HG02642 (cell line): ENCODE data around the gene CATSPER2.
"Not testable (repeated sequence)": the region's sequence is repeated elsewhere in the genome, so short reads cannot be mapped to it uniquely, and the experiment has no call there.

ENCODE experiments used
- ATAC-seq: cut with Tn5 transposase; IDR thresholded peaks from one replicate; pipeline ENCODE4 v1.9.1; 2021; ENCODE audit warnings: mild to moderate bottlenecking; ENCODE audit not compliant: unreplicated experiment, poor library complexity

The CATSPER2 gene

DNA sequence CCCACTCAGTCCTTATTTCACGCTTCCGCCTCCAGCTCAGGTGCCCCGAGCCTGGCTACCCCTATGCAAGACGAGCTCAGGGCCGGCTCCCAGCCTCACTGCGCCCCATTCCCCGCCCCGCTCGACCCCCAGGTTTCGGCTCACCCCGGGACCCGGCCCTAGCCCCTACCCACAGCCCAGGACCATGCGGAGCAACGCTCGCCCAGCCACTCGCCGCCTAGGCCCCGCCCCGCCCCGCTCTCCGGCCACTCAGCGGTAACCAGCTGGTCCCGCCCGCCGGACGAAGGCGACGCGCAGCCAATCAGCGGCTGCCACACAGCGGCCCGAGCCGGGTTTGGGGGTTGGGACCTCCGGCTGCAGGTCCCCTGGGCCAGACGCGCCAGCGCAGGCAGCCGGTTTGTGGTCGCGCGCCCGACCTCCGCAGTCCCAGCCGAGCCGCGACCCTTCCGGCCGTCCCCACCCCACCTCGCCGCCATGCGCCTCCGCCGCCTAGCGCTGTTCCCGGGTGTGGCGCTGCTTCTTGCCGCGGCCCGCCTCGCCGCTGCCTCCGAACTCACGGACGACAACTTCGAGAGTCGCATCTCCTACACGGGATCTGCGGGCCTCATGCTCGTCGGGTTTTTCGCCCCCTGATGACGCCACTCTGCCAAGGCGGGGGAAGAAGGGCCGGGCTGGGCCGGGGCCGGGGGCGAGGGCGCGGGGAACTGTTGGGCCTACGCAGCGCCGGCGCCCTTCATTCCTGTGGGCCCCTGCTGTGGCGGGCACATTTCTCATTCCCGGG lies at the start of gene CATSPER2:
Gene CATSPER2 (minus strand): TSS at position 196 of the 781 bp plus-strand sequence. CDS start 783 bp downstream, outside the sequence.
- ATAC-seq = no peak

GRCh38 chr15:43693148-43694022 lies 44.7 kb upstream of the CATSPER2 start, which contains the start of gene CKMT1A:
Gene CKMT1A (plus strand): TSS chr15:43693859. CDS start chr15:43694051, 192 bp downstream.
- not testable (repeated sequence) for ATAC-seq

DNA sequence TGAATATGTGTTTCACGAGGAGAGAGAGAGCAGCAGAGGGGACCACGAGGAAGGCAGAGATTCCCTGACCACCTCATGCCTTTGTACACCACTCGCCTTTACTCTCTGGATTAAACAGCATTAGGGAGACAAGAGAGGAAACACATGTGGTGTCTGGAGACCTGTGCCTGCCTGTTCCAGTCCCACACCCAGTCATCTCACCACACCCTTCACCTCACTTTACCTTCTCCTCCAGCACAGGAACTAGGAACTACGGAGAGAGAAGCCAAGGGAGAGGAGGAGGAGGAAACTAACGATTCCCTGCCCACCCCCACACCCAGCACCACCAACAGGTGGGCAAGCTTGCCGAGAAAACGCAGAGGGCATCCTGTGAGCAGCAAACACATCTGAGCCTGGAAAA lies 44.0 kb upstream of the CATSPER2 start:
- ATAC-seq = not testable (repeated sequence)

DNA sequence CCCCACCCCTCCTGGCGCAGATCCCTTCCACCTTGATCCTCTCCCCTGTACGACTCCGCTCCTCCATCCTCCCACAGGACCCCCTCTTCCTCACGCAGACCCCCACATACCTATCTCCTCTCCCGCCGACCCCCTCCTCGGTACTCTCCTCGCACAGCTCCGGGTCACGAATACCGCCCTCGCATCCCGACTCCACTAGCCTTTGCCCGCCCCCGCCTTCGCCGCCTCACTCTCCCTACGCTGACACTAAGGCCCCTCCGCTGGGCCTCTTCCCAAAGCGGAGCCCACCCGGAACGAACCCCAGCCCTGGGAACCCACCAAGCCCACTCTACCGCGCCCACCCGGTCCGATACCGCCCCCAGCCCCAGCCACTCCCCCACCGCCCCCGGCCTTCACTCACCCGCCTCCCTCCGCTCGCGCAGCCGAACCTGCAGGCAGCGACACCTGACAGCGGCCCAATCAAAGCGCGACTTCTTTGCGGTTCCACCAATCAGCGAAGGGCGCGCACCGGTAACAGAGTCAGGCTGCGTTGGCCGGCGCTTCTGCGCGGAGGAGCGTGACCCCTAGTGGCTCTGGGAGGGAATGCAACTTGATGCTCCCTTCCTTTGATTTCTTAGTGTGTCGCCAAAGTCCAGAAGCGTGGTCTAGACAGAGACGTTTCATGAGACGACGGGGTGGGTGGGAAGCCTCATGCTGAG lies 41.1 kb upstream of the CATSPER2 start:
- peak; percentile 98 for ATAC-seq

DNA sequence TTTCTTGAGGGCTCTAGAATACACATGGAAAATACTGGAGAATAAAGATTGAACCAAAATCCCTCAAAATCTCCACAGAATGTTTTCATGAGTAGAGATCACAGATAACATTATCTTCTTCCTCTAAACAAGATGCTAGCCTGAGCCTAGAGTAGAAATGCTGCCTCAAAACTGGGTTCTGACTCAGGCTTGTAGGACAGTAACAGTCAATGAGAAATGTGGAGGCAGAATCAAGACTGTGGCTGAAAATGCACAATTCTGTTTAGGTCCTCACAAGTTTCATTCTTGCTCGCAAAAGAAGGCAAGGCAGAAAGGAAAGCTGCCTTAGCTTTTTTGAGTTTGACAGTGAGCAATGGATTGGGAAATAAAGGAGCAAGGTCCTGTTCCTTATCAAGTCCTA lies 25.5 kb upstream of the CATSPER2 start:
- not testable (repeated sequence) for ATAC-seq

GRCh38 chr15:43666177-43666576 lies 17.5 kb upstream of the CATSPER2 start:
- not testable (repeated sequence) for ATAC-seq

DNA sequence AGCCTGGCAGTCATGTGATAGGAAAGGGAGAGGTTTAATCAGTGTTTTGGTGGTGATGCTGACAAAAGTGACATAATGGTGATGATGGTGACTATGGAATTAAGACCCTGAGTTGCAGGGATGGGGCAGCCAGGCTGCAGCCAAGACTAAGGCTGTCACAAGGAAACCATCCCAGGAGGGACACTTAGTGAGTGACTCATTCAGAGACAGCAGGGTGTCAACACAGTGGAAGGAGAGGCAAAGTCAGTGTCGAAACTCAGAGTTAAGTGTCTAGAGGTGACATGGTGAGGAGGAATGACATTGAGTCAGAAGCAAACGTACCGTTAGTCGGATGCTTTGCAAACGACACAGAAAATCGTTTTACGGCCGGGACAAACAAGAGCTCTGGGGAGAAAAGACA lies 14.7 kb upstream of the CATSPER2 start:
- ATAC-seq = not testable (repeated sequence)

GRCh38 chr15:43662293-43662692 lies 13.6 kb upstream of the CATSPER2 start:
- ATAC-seq = not testable (repeated sequence)

GRCh38 chr15:43659727-43660126 lies 11.1 kb upstream of the CATSPER2 start:
- ATAC-seq = not testable (repeated sequence)

- not testable (repeated sequence) for ATAC-seq
These were observed 834 bp upstream of the CATSPER2 start for GRCh38 chr15:43649430-43649926.

- ATAC-seq = peak; percentile 43
These were observed 10.0 kb downstream of the CATSPER2 start for GRCh38 chr15:43638464-43639204.

DNA sequence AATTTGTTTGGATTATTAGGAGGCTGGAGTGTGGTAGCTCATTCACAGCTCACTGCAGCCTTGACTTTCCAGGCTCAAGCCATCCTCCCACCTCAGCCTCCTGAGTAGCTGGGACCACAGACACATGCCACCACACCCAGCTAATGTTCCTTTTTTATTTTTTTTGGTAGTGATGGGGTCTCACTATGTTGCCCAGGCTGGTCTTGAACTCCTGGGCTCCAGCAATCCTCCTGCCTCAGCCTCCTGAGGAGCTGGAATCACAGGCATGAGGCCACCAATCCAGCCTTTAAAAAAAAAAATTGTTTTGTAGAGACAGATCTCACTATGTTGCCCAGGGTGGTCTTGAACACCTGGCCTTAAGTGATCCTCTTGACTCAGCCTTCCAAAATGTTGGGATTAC lies 21.7 kb downstream of the CATSPER2 start:
- ATAC-seq = not testable (repeated sequence)

GRCh38 chr15:43625106-43625505 lies 23.5 kb downstream of the CATSPER2 start:
- no peak for ATAC-seq

DNA sequence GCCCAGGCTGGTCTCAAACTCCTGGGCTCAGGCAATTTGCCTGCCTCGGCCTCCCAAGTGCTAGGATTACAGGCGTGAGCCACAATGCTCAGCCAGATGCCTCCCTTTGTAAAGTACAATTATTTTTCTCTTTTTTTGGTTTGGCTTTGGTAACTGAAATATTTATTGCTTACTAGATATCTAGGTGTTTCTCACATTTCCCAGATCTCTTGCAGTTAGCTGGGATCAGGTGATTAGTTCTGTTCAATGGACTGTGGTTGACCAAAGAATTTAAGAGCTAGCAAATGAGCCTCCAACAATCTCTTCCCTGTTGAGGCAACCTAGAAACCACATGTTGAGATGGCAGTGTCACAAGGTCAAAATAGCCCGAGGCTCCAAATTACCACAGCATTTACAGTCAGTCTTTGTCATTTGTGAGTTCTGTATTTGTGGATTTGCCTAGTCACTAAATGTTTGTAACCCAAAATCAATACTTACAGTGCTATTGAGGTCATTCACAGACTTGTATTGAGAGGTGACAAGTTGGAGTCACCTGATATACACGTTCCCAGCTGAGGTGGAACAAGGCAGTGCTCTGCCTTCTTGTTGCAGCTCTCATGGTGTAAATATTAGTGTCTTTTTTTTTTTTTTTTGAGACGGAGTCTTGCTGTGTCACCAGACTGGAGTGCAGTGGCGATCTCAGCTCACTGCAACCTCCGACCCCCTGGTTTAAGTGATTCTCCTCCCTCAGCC lies 26.4 kb downstream of the CATSPER2 start:
- not testable (repeated sequence) for ATAC-seq

- ATAC-seq = not testable (repeated sequence)
These were observed 29.9 kb downstream of the CATSPER2 start, which contains the start of gene STRC for GRCh38 chr15:43618700-43619099. Gene STRC (minus strand): TSS chr15:43618800. CDS start chr15:43618722, 78 bp downstream.

DNA sequence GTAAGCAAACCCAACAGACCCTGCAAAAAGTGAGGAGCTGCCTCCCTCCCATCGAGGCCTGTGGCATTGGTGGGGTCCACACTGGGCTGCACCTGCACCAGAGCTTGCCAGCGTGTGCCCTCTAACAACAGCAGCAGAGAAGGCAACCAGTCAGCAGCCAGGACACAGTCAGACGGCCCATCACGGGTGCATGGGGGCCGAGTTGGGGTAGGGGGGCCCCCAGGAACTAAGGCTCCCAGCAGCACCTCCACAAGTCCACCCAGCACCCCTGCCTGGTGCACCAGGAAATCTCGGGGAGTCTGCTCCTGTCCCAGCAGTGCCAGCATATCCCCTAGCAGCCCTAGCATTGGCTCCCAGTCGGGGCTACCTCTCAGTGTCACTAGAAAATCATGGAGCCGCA lies 30.9 kb downstream of the CATSPER2 start:
- ATAC-seq = not testable (repeated sequence)

DNA sequence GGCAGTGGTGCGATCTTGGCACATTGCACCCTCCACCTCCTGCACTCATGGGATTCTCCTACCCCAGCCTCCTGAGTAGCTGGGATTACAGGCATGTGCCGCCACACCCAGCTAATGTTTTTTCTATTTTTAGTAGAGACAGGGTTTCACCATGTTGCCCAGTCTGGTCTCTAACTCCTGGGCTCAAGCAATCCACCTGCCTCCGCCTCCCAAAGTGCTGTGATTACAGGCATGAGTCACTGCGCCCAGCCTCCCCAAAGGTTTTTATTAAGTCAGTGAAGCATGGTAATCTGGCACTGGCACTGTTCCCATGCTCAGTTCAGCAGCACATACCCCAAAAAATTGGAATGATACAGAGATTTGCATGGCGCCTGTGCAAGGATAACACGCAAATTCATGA lies 46.4 kb downstream of the CATSPER2 start:
- ATAC-seq = not testable (repeated sequence)

DNA sequence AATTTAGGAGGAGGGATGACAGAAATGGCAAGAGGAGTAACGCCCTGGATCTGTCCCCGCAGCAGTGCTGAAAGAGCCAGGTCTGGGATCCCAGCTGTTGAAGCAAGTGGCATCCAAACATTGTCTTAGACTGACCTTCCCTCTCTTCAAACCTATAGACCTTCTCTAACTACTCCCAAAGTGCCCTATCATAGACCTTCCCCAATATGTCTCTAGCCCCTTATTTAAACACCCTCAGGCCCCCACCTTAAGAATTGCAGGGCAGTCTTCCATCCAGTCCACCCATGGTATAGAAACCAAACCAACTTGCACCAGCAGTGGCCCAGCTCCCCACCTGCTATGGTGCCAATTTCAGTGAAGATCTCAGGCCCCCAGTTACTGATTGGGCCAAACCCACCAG lies 48.4 kb downstream of the CATSPER2 start:
- not testable (repeated sequence) for ATAC-seq

DNA sequence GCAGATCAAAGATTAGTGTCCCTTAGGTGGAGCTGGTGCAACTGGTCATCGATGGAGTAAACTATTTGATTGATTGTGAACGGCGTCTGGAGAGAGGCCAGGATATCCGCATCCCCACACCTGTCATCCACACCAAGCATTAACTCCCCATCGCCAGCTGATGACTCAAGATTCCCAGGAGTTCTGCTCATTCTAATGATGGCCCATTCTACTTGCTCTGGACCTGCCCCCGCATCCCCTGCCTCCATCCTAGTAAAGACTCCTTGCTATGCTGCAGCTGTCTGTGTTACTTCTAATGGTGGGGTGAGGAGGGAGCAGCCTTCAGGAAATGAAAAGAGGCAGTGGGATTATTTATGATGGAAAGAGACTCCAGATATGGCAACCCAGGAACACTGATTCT lies 49.5 kb downstream of the CATSPER2 start:
- ATAC-seq = not testable (repeated sequence)
